Measurements from ENCODE around the gene DENND5A.
"Not testable (repeated sequence)": the region's sequence is repeated elsewhere in the genome, so short reads cannot be mapped to it uniquely, and the experiment has no call there.

DENND5A gene

GRCh38 chr11:9178716-9179115 lies 86.4 kb downstream of the DENND5A start:
- WGBS, 2 experiments: 94% methylated on average over 4 of the region's 4 CpGs
- no peak overlapping the region for H3K27ac ChIP-seq (ENCODE audit: insufficient read depth, low read depth, low read length, poor library complexity, severe bottlenecking)

GRCh38 chr11:9177438-9178091 lies 87.6 kb downstream of the DENND5A start:
- Histone ChIP-seq H3K36me3 (ENCODE audit: control insufficient read depth, insufficient read depth, low read length) (peaks cover 35% of the 10 kb centered on the region), H3K27ac (ENCODE audit: insufficient read depth, low read depth, low read length, poor library complexity, severe bottlenecking) (no peak overlapping the region)

More at GRCh38 chr11:9178716-9179115, 86.4 kb downstream of the DENND5A start:
- no peak overlapping the region for H3K4me3 ChIP-seq (ENCODE audit: insufficient read depth, low read depth, low read length)
- H3K27me3 ChIP-seq (ENCODE audit: control insufficient read depth, insufficient read depth, low read length, poor library complexity, severe bottlenecking): no peaks in the 10 kb centered on the region
- peaks cover 35% of the 10 kb centered on the region for H3K36me3 ChIP-seq (ENCODE audit: control insufficient read depth, insufficient read depth, low read length)
- H3K9me3 ChIP-seq (ENCODE audit: control insufficient read depth, low read length): no peaks in the 10 kb centered on the region
- H3K4me1 ChIP-seq (ENCODE audit: control insufficient read depth, insufficient read depth, low read length): no peaks in the 10 kb centered on the region

GRCh38 chr11:9176550-9176949 lies 88.6 kb downstream of the DENND5A start:
- Histone ChIP-seq H3K36me3 (ENCODE audit: control insufficient read depth, insufficient read depth, low read length) (peaks cover 35% of the 10 kb centered on the region), H3K27me3 (ENCODE audit: control insufficient read depth, insufficient read depth, low read length, poor library complexity, severe bottlenecking) (no peaks in the 10 kb centered on the region), H3K4me3 (ENCODE audit: insufficient read depth, low read depth, low read length) (no peak overlapping the region), H3K9me3 (ENCODE audit: control insufficient read depth, low read length) (no peaks in the 10 kb centered on the region), H3K4me1 (ENCODE audit: control insufficient read depth, insufficient read depth, low read length) (no peaks in the 10 kb centered on the region), H3K27ac (ENCODE audit: insufficient read depth, low read depth, low read length, poor library complexity, severe bottlenecking) (no peak overlapping the region)

More at GRCh38 chr11:9177438-9178091, 87.6 kb downstream of the DENND5A start:
- WGBS, 2 experiments: 93 to 94% methylated on average over 2 of the region's 2 CpGs
- no peaks in the 10 kb centered on the region for H3K9me3 ChIP-seq (ENCODE audit: control insufficient read depth, low read length)
- no peaks in the 10 kb centered on the region for H3K4me1 ChIP-seq (ENCODE audit: control insufficient read depth, insufficient read depth, low read length)
- no peak overlapping the region for H3K4me3 ChIP-seq (ENCODE audit: insufficient read depth, low read depth, low read length)
- H3K27me3 ChIP-seq (ENCODE audit: control insufficient read depth, insufficient read depth, low read length, poor library complexity, severe bottlenecking): no peaks in the 10 kb centered on the region

GRCh38 chr11:9176136-9176535 lies 89.0 kb downstream of the DENND5A start:
- Histone ChIP-seq H3K27ac (ENCODE audit: insufficient read depth, low read depth, low read length, poor library complexity, severe bottlenecking) (no peak overlapping the region), H3K4me1 (ENCODE audit: control insufficient read depth, insufficient read depth, low read length) (no peaks in the 10 kb centered on the region), H3K27me3 (ENCODE audit: control insufficient read depth, insufficient read depth, low read length, poor library complexity, severe bottlenecking) (no peaks in the 10 kb centered on the region), H3K36me3 (ENCODE audit: control insufficient read depth, insufficient read depth, low read length) (peaks cover 35% of the 10 kb centered on the region), H3K9me3 (ENCODE audit: control insufficient read depth, low read length) (no peaks in the 10 kb centered on the region), H3K4me3 (ENCODE audit: insufficient read depth, low read depth, low read length) (no peak overlapping the region)

- Histone ChIP-seq H3K36me3 (ENCODE audit: control insufficient read depth, insufficient read depth, low read length) (peaks cover 15% of the 10 kb centered on the region), H3K27ac (ENCODE audit: insufficient read depth, low read depth, low read length, poor library complexity, severe bottlenecking) (no peak overlapping the region), H3K27me3 (ENCODE audit: control insufficient read depth, insufficient read depth, low read length, poor library complexity, severe bottlenecking) (no peaks in the 10 kb centered on the region), H3K4me3 (ENCODE audit: insufficient read depth, low read depth, low read length) (no peak overlapping the region), H3K9me3 (ENCODE audit: control insufficient read depth, low read length) (no peaks in the 10 kb centered on the region), H3K4me1 (ENCODE audit: control insufficient read depth, insufficient read depth, low read length) (no peaks in the 10 kb centered on the region)
- 86 to 93% methylated on average over 5 of the region's 5 CpGs for WGBS, 2 experiments
Observed at GRCh38 chr11:9172389-9172788, 92.8 kb downstream of the DENND5A start.

GRCh38 chr11:9170450-9170849 lies 94.7 kb downstream of the DENND5A start:
- no peak overlapping the region for H3K27ac ChIP-seq (ENCODE audit: insufficient read depth, low read depth, low read length, poor library complexity, severe bottlenecking)
- no peaks in the 10 kb centered on the region for H3K27me3 ChIP-seq (ENCODE audit: control insufficient read depth, insufficient read depth, low read length, poor library complexity, severe bottlenecking)
- no peak overlapping the region for H3K4me3 ChIP-seq (ENCODE audit: insufficient read depth, low read depth, low read length)
- H3K9me3 ChIP-seq (ENCODE audit: control insufficient read depth, low read length): no peaks in the 10 kb centered on the region
- H3K36me3 ChIP-seq (ENCODE audit: control insufficient read depth, insufficient read depth, low read length): peaks cover 6% of the 10 kb centered on the region
- no peaks in the 10 kb centered on the region for H3K4me1 ChIP-seq (ENCODE audit: control insufficient read depth, insufficient read depth, low read length)
- 94 to 100% methylated on average over 2 of the region's 2 CpGs for WGBS, 2 experiments

GRCh38 chr11:9169595-9170295 lies 95.4 kb downstream of the DENND5A start:
- H3K4me1 ChIP-seq (ENCODE audit: control insufficient read depth, insufficient read depth, low read length): no peaks in the 10 kb centered on the region
- peaks cover 6% of the 10 kb centered on the region for H3K36me3 ChIP-seq (ENCODE audit: control insufficient read depth, insufficient read depth, low read length)
- no peak overlapping the region for H3K4me3 ChIP-seq (ENCODE audit: insufficient read depth, low read depth, low read length)
- H3K27ac ChIP-seq (ENCODE audit: insufficient read depth, low read depth, low read length, poor library complexity, severe bottlenecking): no peak overlapping the region
- 92 to 95% methylated on average over 7 of the region's 7 CpGs for WGBS, 2 experiments
- H3K9me3 ChIP-seq (ENCODE audit: control insufficient read depth, low read length): no peaks in the 10 kb centered on the region
- H3K27me3 ChIP-seq (ENCODE audit: control insufficient read depth, insufficient read depth, low read length, poor library complexity, severe bottlenecking): no peaks in the 10 kb centered on the region

GRCh38 chr11:9161991-9162390 lies 103.2 kb downstream of the DENND5A start:
- peaks cover 17% of the 10 kb centered on the region for H3K36me3 ChIP-seq (ENCODE audit: control insufficient read depth, insufficient read depth, low read length)
- not testable (repeated sequence) for H3K27ac ChIP-seq (ENCODE audit: insufficient read depth, low read depth, low read length, poor library complexity, severe bottlenecking); H3K9me3 ChIP-seq (ENCODE audit: control insufficient read depth, low read length); H3K4me1 ChIP-seq (ENCODE audit: control insufficient read depth, insufficient read depth, low read length); H3K27me3 ChIP-seq (ENCODE audit: control insufficient read depth, insufficient read depth, low read length, poor library complexity, severe bottlenecking); H3K4me3 ChIP-seq (ENCODE audit: insufficient read depth, low read depth, low read length)
- 96 to 99% methylated on average over 6 of the region's 6 CpGs for WGBS, 2 experiments

- no peaks in the 10 kb centered on the region for H3K9me3 ChIP-seq (ENCODE audit: control insufficient read depth, low read length)
- H3K27ac ChIP-seq (ENCODE audit: insufficient read depth, low read depth, low read length, poor library complexity, severe bottlenecking): no peak overlapping the region
- no peaks in the 10 kb centered on the region for H3K4me1 ChIP-seq (ENCODE audit: control insufficient read depth, insufficient read depth, low read length)
- no peak overlapping the region for H3K4me3 ChIP-seq (ENCODE audit: insufficient read depth, low read depth, low read length)
- H3K27me3 ChIP-seq (ENCODE audit: control insufficient read depth, insufficient read depth, low read length, poor library complexity, severe bottlenecking): no peaks in the 10 kb centered on the region
- H3K36me3 ChIP-seq (ENCODE audit: control insufficient read depth, insufficient read depth, low read length): peaks cover 17% of the 10 kb centered on the region
Observed at GRCh38 chr11:9160166-9160565, 105.0 kb downstream of the DENND5A start.

GRCh38 chr11:9158898-9159391 lies 106.2 kb downstream of the DENND5A start:
- Histone ChIP-seq H3K4me1 (ENCODE audit: control insufficient read depth, insufficient read depth, low read length) (no peaks in the 10 kb centered on the region), H3K27me3 (ENCODE audit: control insufficient read depth, insufficient read depth, low read length, poor library complexity, severe bottlenecking) (no peaks in the 10 kb centered on the region), H3K9me3 (ENCODE audit: control insufficient read depth, low read length) (no peaks in the 10 kb centered on the region), H3K36me3 (ENCODE audit: control insufficient read depth, insufficient read depth, low read length) (peaks cover 17% of the 10 kb centered on the region), H3K27ac (ENCODE audit: insufficient read depth, low read depth, low read length, poor library complexity, severe bottlenecking) (no peak overlapping the region), H3K4me3 (ENCODE audit: insufficient read depth, low read depth, low read length) (no peak overlapping the region)

Data from ectodermal cell (in vitro differentiated cells).